HG03135 (cell line): ENCODE measurements around the gene PDK2.

ENCODE experiments used
- ATAC-seq: cut with Tn5 transposase; IDR thresholded peaks from one replicate; pipeline ENCODE4 v1.9.1; 2021; ENCODE audit warnings: mild to moderate bottlenecking, moderate library complexity; ENCODE audit not compliant: unreplicated experiment

PDK2 gene

GRCh38 chr17:50133769-50134099 lies 38.6 kb downstream of the PDK2 start:
- no peak for ATAC-seq

- ATAC-seq = no peak
These were observed 39.3 kb downstream of the PDK2 start for GRCh38 chr17:50134206-50135110.

- no peak for ATAC-seq
These were observed 40.4 kb downstream of the PDK2 start for GRCh38 chr17:50135316-50136095.

GRCh38 chr17:50136096-50136687 lies 41.0 kb downstream of the PDK2 start:
- ATAC-seq = no peak

- ATAC-seq = no peak
These were observed 41.9 kb downstream of the PDK2 start for GRCh38 chr17:50137042-50137441.

GRCh38 chr17:50139185-50139783 lies 44.1 kb downstream of the PDK2 start:
- ATAC-seq = no peak

GRCh38 chr17:50139950-50140885 lies 45.1 kb downstream of the PDK2 start:
- peak; percentile 47 for ATAC-seq

GRCh38 chr17:50141026-50141744 lies 46.0 kb downstream of the PDK2 start:
- ATAC-seq = no peak

- no peak for ATAC-seq
These were observed 46.6 kb downstream of the PDK2 start for GRCh38 chr17:50141745-50142110.

- no peak for ATAC-seq
These were observed 48.5 kb downstream of the PDK2 start for GRCh38 chr17:50143461-50144176.

GRCh38 chr17:50144355-50144754 lies 49.2 kb downstream of the PDK2 start:
- no peak for ATAC-seq

- ATAC-seq = no peak
These were observed 49.8 kb downstream of the PDK2 start for GRCh38 chr17:50144845-50145531.

- ATAC-seq = no peak
These were observed 50.5 kb downstream of the PDK2 start for GRCh38 chr17:50145532-50146229.

- no peak for ATAC-seq
These were observed 51.2 kb downstream of the PDK2 start for GRCh38 chr17:50146230-50146926.

GRCh38 chr17:50146927-50147665 lies 51.9 kb downstream of the PDK2 start:
- no peak for ATAC-seq

GRCh38 chr17:50147841-50148225 lies 52.7 kb downstream of the PDK2 start:
- no peak for ATAC-seq
